ENCODE data around the gene PRAMEF5.
"Not testable (repeated sequence)": the region's sequence is repeated elsewhere in the genome, so short reads cannot be mapped to it uniquely, and the experiment has no call there.

- TF ChIP-seq, protein P1, sequence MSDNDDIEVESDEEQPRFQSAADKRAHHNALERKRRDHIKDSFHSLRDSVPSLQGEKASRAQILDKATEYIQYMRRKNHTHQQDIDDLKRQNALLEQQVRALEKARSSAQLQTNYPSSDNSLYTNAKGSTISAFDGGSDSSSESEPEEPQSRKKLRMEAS (IDR thresholded peaks at IDR 0.05; ENCODE audit: low read depth, low read length): not testable (repeated sequence)
- TF ChIP-seq POLR2A (IDR thresholded peaks at IDR 0.05; ENCODE audit: extremely low read depth, insufficient read length): not testable (repeated sequence)
These were observed 23.9 kb upstream of the PRAMEF5 start for GRCh38 chr1:13230096-13230495.

Data from NB4 (cell line).